Body of pancreas (tissue), 4 donors: ENCODE results near the gene RALGPS2.

Source experiments
- POLR2A ChIP-seq, 3 donors: fragments of 450-650 bp; IDR thresholded peaks; one replicate each; pipeline ENCODE4 v1.6.1; 2016; ENCODE audit warnings: antibody characterized with exemption in 3 of 3, mild to moderate bottlenecking in 2 of 3
- TF ChIP-seq, protein P1 (sequence below), 7 experiments: fragments of 450-650 bp in 4 of 7; fragments of 200-600 bp in 3 of 7; sonication (generic) in 3 of 7; IDR thresholded peaks; one replicate each; pipeline ENCODE4 v1.5.1; 2016 to 2019; ENCODE audit warnings: antibody characterized with exemption in 7 of 7

DNA sequence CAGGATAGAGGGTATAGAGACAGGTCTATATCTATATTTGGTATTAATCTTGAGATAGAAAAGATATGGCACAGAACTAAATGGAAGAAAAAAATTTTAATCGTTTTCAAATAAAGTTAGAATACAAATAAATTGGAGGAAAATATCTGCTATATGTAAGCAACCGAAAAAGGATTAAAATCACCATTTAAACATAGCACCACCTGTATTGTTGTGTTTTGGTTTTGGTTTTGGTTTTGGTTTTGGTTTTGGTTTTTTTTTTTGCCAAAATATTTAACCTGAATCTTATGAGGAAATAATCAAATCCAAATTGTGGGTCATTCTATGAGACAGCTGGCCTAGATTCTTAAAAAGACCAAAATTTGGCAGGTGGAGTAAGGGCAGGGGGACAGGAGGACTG lies 174.4 kb downstream of the RALGPS2 start:
- TF ChIP-seq, protein P1, sequence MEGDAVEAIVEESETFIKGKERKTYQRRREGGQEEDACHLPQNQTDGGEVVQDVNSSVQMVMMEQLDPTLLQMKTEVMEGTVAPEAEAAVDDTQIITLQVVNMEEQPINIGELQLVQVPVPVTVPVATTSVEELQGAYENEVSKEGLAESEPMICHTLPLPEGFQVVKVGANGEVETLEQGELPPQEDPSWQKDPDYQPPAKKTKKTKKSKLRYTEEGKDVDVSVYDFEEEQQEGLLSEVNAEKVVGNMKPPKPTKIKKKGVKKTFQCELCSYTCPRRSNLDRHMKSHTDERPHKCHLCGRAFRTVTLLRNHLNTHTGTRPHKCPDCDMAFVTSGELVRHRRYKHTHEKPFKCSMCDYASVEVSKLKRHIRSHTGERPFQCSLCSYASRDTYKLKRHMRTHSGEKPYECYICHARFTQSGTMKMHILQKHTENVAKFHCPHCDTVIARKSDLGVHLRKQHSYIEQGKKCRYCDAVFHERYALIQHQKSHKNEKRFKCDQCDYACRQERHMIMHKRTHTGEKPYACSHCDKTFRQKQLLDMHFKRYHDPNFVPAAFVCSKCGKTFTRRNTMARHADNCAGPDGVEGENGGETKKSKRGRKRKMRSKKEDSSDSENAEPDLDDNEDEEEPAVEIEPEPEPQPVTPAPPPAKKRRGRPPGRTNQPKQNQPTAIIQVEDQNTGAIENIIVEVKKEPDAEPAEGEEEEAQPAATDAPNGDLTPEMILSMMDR (IDR thresholded peaks at IDR 0.05), result no peak
- no peak for TF ChIP-seq POLR2A (IDR thresholded peaks at IDR 0.05)
